Hematopoietic multipotent progenitor cell treated with erythropoietin and hydrocortisone succinate and interleukin-3 and kit ligand, for 8 days (in vitro differentiated cells): Measurements from ENCODE around the gene PKLR.

ENCODE experiments used
- DNase-seq: peaks from one replicate; pipeline ENCODE4 v3.0.0-alpha.2; 2015

The PKLR gene

DNA sequence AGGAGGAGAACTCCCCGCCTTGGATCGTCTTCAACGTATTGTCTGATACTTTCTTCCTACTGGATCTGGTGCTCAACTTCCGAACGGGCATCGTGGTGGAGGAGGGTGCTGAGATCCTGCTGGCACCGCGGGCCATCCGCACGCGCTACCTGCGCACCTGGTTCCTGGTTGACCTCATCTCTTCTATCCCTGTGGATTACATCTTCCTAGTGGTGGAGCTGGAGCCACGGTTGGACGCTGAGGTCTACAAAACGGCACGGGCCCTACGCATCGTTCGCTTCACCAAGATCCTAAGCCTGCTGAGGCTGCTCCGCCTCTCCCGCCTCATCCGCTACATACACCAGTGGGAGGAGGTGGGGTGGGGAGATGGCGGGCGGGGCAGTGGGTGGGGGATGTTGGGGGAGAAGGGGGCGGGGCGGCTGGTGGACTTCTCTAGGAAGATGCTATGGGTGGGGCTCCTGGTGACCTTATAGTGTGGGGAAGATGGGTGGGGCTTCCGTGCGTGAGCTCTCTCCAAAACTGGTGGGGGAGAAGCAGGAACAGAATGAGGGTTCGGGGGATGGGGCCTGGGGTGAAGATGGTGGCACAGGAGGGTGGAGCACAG, 18.6 kb downstream of the PKLR start:
- peak; percentile 46 for DNase-seq

DNA sequence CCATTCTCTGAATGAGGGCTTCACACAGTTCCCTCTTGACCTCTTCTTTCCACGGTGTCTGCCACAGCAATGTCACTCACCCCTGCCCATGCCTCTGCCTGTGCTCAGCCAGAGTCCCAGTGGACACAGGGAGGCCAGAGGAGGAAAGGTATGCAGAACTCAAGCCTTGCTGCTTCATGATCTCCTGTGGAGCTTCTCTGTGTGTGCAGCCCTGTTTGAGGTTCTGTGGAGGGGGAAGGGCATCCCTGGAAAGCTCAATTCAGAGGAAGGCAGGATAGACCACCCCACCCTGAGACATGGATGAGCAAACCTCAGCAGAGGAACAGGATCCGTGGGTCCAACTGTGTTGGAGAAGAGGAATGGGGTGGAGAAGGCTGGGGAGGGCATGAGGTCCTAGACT, 22.0 kb downstream of the PKLR start:
- no peak for DNase-seq

DNA sequence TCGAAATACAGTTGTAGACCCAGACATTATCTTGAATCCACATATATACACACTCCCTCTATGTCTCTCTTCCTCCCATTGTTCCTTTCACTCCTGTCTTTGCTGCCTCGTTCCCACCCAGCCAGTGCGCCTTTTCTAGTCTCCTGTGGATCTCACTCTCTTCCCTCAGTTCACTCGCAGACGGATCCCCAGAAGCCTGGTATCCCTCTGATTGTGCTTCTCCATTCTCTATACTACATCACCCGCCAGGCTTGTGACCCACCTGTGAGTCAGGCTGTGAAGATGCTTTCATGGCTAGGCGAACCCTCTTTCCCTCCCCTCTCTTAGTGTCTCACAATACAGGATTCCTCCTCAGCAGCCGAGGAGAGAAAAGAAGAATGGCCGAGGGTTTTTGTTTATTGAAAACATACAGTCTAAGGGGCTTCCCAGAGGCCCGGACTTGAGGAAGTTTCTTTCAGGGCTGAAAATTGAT, 22.5 kb downstream of the PKLR start:
- no peak for DNase-seq

DNA sequence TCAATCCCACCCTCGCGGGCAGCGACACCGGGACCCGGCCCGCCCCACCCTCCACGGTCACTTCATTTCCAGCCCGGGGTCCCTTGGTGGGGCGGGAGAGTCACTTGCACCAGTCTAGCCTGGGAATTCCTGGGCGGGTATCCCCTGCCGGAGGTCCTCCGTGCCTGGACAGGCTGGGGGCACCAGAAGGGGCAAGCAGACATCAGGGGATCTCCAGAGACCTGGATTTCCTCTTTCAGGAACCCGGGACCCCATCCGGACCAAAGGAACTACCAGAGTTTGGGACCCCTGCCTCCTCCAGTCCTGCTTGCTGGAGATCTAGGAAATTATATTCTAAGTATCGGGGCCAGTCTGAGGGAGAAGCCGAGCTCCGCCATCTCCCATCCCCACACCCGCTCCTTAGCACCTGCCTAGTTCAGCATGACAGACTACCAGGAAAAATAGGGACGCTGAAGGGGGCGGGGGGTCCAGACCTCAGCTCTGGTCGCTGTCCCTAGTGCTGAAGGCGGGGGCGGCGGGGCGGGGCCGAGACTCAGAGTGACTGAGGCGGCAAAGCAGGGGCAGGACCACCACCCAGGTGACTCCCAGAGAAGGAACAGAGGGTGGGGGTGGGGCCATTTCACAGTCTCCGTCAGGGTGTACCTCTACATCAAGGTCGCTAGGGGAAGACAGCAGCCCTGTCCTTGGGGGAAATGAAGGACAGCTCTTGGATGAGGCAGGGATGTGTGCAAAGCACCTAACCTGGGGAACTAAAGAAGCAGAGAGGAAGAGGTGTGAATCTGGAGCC, 23.1 kb downstream of the PKLR start:
- peak; percentile 66 for DNase-seq

DNA sequence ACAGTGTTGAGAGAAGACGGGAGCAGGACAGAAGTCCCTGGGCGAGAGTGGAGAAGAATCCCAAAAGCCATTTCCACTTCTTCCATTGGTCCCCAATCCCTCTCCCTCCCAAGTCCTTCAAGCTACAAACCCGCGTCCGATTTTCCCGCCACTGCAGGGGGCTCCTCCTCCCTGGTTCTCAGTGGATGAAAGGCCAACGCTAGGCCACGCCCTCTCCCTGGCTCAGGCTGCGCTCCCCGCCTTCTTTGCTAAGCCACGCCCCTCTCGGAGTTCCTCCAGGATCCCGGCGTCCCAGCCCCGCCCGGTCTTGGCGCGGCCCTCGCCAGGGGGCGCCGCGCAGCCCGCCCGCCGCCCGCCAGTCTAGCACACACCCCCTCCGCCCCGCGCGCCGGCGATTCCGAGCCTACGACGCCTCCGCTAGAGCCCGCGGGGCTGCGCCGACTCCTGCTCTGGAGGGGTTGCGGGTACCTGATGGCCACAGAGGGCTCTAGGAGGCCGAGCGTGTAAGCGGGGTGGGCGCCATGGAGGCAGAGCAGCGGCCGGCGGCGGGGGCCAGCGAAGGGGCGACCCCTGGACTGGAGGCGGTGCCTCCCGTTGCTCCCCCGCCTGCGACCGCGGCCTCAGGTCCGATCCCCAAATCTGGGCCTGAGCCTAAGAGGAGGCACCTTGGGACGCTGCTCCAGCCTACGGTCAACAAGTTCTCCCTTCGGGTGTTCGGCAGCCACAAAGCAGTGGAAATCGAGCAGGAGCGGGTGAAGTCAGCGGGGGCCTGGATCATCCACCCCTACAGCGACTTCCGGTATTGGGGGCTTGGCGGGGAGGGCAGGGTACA, 24.0 kb downstream of the PKLR start, which contains the start of gene HCN3:
Gene HCN3, plus strand, starts transcription at position 394 of the 832 bp plus-strand sequence. Its CDS starts 128 bp downstream, at position 522.
- DNase-seq, result peak; percentile 97

DNA sequence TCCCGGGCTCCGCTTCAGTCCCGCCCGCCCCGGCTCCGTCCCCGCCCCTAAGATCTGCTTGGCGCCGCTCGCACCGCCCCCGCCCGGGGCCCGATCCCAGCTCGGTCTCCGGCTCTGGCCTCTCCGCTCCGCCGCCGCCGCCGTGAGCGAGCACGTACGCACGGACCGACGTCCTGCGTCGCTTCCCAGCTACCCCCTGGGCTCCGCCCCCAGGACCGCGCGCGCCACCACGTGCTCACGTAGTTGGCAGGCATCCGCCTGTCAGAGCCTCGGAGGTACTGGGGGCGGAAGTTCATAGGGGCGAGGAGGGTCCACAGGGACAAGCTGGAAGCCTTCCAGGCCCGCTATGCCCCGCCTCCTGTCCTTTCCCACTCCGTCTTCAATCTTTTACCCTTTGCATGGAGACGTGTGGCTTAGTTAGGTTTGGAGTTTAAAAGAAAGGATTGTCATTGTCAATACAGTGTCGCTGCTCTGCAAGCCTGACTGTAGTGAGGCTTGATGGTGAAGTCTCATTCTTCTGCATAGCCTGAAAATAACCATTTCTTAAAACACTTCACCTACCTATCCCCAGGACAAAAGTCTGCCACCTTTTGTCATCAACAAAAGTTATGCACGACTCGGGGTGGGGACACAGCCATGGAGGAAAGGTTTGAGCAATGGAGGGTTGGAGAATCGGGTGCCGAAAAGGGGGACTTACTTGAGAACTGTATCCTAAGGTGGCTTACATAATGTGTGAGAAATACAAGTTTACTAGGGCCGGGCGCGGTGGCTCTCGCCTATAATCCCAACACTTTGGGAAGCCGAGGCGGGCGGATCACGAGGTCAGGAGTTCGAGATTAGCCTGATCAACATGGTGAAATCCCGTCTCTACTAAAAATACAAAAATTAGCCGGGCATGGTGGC, 27.6 kb downstream of the PKLR start, which contains the start of gene CLK2:
Gene CLK2, minus strand, starts transcription at position 162 of the 903 bp plus-strand sequence. CDS start 2,527 bp downstream, outside the sequence.
- DNase-seq, result peak; percentile 97

DNA sequence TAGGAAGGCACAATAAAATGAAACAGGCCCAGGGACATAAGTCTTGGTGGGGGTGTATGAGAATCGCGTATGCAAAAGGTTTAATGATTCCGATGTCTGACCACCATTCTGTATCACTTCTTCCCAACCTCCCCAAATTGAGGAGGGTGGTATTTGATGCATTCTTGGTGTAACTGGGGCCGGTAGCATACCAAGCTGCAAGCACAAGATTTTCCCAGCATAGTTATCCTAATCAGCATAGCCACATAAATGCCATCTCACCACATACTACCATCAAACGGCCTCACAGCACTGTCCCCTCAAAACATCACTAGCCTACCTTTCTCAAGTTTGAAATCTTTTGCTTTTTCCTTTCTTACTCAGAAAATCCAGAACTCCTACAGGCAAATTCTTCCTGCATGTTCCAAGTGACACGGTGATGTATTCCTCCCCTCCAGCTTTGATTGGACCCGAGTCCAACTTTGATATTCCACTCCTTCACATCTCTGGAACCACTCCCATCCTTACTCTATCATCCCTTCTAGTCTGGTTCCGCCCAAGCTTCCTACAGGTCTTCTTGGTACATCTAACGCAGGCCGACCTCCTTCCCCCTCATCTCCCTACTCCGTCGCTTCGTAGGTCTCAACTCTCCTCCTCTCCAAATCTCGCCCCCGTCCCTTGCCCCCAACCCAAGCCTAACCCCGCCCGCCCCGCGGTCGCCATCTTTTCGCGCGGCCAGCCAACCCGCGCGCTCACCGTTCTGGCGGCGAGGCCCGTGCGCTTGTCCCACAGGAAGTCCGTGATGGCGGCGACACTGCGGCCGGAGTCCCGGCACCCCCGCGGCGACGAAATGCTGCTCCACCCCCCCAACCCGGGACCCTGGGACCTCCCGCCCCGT, 28.5 kb downstream of the PKLR start:
- peak; percentile 56 for DNase-seq

DNA sequence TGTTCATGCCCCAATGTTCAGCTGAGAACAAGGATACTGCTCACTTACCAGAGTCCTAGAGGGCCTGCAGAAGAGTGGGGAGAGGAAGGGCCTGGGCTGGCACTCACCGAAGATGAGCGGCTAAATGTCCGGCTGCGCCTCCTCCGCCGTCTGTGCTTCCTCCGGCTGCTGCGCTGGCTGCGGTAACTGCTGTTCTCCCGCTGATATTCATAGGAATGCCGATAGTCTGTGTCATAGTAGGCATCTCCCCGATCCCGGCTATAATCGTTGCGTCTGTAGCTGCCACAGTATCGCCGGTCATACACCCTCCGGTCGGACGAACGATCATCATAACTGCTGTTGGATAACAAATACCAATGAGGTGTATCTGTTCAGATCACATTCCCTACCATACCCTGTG, 31.9 kb downstream of the PKLR start:
- no peak for DNase-seq

DNA sequence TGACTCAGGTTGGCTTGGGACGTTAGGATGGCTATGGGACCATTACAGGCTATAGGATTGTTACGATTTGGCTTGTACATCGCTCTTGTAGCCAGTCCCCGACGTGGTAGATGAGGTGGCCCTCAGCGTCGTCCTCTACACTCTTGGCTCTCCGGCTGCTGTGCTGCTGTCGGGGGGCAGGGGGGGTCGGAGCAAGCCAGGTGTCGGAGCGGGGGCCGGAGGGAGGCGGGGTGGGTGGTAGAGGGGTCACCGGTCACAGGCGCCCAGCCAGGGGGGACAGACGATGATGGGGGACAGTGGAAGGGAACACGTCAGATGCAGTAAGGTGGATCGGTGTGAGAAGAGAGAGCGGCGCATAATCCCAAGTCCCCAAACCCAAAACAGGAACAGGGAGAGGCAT, 32.6 kb downstream of the PKLR start:
- DNase-seq, result no peak

DNA sequence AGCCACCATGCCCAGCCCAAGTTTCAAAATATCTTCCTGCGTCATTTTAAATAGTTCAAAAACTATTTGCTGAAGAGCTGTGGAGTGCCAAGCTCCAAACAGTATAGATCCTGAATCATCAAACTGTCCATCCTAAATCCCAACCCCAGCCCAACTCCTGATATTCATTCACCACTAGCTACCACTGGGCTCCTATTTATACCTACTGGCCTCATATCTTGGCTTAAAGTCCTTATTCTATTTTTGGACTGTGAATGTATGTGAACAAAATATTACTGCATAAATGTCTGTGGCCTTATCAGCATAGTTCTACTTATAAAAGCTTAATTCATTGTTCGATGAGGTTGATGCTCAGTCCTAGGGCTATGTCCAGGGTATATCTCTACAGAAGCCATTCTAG, 33.9 kb downstream of the PKLR start:
- no peak for DNase-seq

DNA sequence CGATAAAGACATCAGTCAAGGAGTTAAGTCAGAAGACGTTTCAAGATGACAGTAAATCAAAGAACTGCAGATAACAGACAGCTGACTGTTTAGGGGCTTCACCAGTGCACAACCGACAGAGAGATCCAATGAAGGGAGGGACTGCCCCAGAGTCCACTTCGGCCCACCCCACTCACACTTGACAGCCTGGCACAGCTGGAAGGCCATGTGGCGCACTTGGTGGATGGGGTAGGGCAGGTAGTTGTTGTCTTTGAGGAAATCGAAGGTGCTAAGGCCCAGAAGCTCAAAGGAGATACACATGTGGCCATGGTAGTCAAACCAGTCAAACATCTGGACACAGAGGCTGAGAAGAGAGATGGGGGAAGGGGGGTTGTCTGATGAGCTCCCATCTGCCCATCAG, 34.7 kb downstream of the PKLR start:
- no peak for DNase-seq

DNA sequence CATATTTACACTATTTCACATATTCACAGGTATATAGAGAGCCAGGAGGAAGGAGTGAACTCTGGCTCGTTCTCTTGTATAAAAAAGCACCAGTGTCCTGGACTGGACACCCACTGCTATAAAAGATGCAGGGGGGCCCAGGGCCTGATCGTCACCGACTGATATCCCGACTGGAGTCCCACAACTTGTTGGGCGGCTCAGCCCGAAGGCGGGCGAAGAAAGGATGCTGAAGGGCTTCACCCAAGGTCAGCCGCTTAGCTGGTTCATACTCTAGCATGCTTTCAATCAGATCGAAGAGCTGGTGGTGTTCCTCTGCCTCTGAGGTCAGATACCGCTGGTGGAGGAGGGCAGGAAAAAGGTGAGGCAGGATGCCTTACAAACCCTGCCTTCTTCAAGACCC, 38.2 kb downstream of the PKLR start:
- DNase-seq, result no peak

DNA sequence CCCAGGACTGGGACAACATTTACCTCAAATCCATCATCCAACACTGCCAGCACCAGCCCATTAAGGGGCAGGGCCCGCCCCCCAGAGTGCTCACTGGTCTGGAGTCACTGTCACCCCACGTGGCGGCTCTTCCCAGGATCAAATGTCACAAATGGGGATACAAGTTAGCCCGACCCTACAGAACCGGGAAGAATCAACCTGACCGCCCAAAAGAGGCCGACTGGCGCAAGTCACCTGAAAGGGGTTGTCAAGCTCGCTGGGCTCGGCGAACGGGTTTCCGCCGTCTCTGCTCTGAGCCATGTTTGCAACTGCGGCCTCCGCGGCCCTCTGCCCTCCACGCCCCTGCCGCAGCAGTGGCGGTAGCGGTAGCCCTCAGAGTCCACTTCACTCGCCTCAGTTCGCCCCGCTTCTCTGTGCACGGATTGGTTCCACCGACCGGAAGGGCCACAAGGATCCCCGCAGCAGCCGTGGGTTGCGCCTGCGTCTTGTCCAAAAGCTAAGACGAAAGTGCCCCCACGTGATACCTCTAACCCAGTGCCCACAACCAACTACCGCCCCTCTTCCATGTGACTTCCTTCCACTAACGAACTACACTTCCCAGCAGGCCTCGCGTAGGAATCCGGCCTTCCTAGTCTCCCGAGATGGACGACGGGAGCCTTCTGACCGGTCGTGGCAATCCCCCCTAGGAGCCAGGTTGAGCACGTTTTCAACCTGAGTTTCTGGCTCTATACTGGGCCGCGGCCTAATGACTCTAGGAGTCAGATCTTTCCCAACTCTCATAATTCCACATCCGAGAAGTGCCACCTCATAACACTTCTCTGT, 39.2 kb downstream of the PKLR start, which contains the start of gene SCAMP3:
Gene SCAMP3, minus strand, starts transcription at position 509 of the 822 bp plus-strand sequence. Its CDS starts 209 bp downstream, at position 300.
- DNase-seq, result peak; percentile 98

DNA sequence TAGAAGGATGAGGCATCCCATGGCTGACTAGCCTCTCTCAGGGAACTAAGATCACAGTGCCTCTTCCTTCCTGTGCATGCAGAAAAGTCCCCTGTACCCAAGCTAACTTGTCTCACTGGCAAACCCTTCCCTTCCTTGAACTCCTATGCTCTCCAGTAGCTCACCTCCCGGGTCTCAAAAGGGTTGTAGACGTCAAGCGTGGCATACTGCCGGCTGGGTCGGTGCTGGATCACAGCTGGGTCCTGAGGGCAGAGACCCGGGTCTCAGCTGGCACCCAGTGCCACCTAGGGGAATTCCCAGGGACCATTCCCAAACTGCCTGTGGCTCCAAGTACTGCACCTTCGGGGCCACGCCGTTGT, 39.8 kb downstream of the PKLR start:
- DNase-seq, result no peak

DNA sequence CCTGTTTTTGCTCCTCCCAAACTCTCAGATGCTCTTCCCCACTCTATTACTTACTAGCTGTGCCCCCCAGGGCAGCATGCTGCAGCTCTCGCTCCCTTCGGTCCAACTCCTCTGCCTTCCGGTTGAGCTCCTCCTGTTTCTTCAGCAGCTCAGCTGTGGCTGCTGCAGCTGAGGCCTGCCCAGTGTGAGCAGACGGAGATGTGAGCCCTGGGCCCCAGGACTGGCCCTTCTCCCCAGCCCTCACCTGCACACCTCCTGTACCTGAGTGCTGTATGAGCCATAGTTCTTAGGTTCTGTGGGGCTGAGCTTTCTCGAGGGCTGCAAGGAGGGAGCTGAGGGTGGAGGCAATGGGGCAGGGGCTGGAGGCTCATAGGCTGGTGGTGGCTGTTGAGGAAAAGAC, 41.0 kb downstream of the PKLR start:
- no peak for DNase-seq

DNA sequence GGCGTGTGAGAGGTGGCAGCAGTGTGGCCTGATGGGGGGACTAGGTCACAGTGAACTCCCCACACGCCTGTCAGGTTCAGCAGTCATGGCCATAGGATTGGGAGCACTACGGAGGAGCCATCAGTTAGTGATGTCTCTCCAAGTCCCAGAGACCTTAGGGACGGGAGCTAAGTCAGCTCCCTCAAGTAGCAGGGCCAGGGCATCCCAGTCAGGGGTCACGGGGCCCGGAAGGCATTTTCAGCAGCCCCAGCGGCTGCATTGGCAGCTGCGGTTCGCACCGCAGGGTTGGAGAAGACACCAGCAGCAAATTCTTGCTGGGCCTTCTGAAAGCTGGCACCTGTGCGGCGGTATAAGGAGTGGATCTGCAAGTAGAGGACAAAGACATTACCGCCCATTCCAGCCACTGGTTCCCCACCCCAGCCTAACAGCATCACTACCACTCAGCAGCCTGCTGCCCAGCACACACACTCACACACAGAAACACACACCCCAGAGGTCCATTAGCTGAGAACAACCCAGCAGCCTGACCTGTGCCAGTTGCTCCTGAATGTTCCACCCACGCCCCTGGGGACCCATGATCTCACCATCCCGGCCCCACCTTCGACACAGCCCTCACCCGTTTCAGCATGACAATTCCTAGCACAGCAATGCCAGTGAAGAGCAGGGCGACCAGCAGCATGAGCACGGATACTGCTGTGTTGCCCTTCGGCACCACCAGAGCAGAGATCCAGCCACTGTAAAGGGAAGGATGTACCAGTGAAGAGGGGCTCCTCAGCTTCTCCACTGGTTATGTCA, 45.0 kb downstream of the PKLR start:
- no peak for DNase-seq

DNA sequence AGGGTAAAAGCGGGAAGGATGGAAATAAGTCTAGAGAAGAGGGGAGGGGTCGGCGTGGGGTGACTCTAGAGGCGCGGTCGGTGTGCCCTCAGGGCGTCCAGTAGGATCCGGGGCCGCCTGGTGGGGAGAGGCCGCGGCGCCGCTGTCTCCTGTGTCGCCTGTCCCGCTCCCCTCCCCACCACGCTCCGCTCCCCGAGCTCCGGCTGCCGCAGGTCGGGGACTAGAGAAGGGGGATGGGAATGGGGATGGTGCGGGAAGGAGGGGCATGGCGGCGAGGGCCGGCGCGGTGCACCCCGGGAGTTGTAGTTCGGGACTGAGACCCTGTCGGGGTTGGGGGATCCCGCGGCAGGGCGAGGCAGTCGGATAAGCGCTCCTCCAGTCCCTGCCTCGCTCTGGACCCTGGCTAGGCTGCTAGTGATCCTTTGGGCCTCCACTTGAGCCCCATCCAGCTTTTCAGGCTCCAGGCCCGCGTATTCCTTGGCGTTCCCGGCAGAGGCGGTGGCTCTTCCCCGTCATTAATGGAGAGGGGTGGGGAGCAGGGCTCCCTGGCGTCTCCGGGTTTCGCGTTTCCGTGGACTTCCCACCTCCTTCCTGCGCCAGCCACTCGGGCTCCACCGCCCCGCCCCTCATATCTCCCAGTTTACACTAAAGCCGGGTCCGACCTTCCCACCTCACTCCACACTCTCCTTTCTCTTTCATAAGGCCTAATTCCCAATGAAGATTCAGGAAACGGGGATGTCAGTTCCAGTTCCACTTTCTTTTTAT, 45.8 kb downstream of the PKLR start, which contains the start of gene ENTREP3:
Gene ENTREP3, minus strand, starts transcription at position 241 of the 765 bp plus-strand sequence. CDS start 606 bp downstream, outside the sequence.
- peak; percentile 71 for DNase-seq

DNA sequence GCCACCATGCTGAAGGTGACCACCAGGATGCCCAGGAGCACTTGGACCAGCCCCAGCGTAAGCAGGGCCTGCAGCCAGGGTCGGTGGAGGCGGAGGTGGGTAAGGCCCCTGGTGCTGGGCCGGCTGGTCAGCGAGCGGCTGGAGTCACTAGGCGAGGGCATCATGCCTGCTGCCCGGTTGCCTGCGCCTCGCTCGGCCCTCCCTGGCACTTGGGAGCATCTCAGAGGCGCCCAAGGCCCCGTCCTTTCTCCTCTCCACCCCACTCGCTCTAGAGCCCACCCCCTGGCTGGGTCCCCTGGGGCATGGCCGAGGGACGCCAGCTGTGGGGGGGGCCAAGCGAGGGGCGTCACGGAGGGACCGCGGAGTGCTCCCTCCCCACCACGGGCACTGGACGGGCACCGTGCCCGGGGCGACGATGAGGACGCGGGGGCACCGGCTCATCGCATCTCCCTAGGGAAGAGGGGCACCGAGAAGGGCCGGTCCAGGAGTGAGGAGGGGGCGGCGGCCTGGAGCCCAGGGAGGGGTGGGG, 46.5 kb downstream of the PKLR start:
- DNase-seq, result no peak
